Esophagus muscularis mucosa (tissue), 4 donors: Measurements from ENCODE around the gene HLA-C. TPM values are rescaled to one million over a fixed set of nuclear protein-coding genes. Genes with fewer than 3 reads are reported as not detected.

Experiments
- DNase-seq: peaks from one replicate; pipeline ENCODE4 v3.0.0-alpha.2; 2017; ENCODE audit errors: extremely low spot score
- H3K27ac ChIP-seq, 4 donors: fragments of 200-600 bp; sonication (generic); replicated peaks in 1 of 4; 1 replicate in 3 of 4; 2 replicates in 1 of 4; pipeline ENCODE4 v1.5.1; 2016 to 2019; ENCODE audit warnings: mild to moderate bottlenecking in 1 of 4
- H3K27me3 ChIP-seq, 4 donors: fragments of 200-600 bp; sonication (generic); one replicate each; pipeline versions ENCODE4 v1.5.1 to v1.6.0; 2016 to 2019
- H3K36me3 ChIP-seq, 4 donors: fragments of 200-600 bp; sonication (generic); one replicate each; pipeline ENCODE4 v1.5.1; 2016 to 2019
- H3K4me1 ChIP-seq, 4 donors: fragments of 200-600 bp; sonication (generic); one replicate each; pipeline ENCODE4 v1.5.1; 2016 to 2019
- H3K4me3 ChIP-seq, 4 donors: fragments of 200-600 bp; sonication (generic); 1 replicate in 2 of 4; 2 replicates in 2 of 4; pipeline ENCODE4 v1.5.1; 2016 to 2019; ENCODE audit warnings: mild to moderate bottlenecking in 4 of 4, moderate library complexity in 1 of 4
- H3K9me3 ChIP-seq, 4 donors: fragments of 200-600 bp; sonication (generic); 1 replicate in 3 of 4; 2 replicates in 1 of 4; pipeline ENCODE4 v1.5.1; 2016 to 2019
- EP300 ChIP-seq: sonication (generic); formaldehyde crosslinking; IDR thresholded peaks from one replicate; pipeline ENCODE4 v1.6.1; 2017; ENCODE audit warnings: antibody characterized with exemption
- POLR2A ChIP-seq: fragments of 450-650 bp; IDR thresholded peaks from one replicate; pipeline ENCODE4 v1.6.1; 2017; ENCODE audit warnings: antibody characterized with exemption, moderate library complexity, mild to moderate bottlenecking, low read depth
- POLR2AphosphoS5 ChIP-seq, 2 donors: sonication (generic); formaldehyde crosslinking; IDR thresholded peaks; one replicate each; pipeline ENCODE4 v1.6.1; 2017; ENCODE audit warnings: antibody characterized with exemption in 2 of 2
- WGBS: methylation state at CpG from one replicate; pipeline ENCODE4 v1.1.5; 2018; 5-methylcytosine and 5-hydroxymethylcytosine counted together
- intact Hi-C: fragments of 100-400 bp; cut with DNase I; formaldehyde crosslinking; loops from one replicate; pipeline ENCODE4 v1.15.1; 2023
- total RNA-seq, 4 donors: library from RNA; depleted of rRNA; stranded (reverse); fragments of >200 nt; gene quantifications; one replicate each; pipeline versions ENCODE4 v1.1.0 to v1.2.1, GENCODE V29; 2016
- TF ChIP-seq, protein P1 (sequence below), 3 experiments: fragments of 200-600 bp in 2 of 3; fragments of 450-650 bp in 1 of 3; sonication (generic) in 2 of 3; IDR thresholded peaks; one replicate each; pipeline ENCODE4 v1.5.1; 2017 to 2019; ENCODE audit warnings: antibody characterized with exemption in 3 of 3, mild to moderate bottlenecking in 2 of 3, moderate library complexity in 1 of 3

HLA-C gene
- total RNA-seq, result 100 to 1,000 TPM; 251 to 549 (median 296) TPM

- peaks cover 0 to 31% (median 10%) of the 10 kb centered on the region in 4 donors for H3K36me3 ChIP-seq
- H3K9me3 ChIP-seq, result no peaks in the 10 kb centered on the region
- DNase-seq, result peak; percentile 98
- no peaks in the 10 kb centered on the region for H3K27me3 ChIP-seq
- intact Hi-C loops, result loop anchor here (5.0 kb wide), 2 partner anchors 74 to 96 kb away; no protein-coding TSS in a partner anchor
- H3K4me3 ChIP-seq, result peak within 1 kb of the TSS; percentile 57 to 94 (median 78)
- peak within 1 kb of the TSS; percentile 78 to 99 (median 96) for H3K27ac ChIP-seq
- peaks cover 0 to 22% (median 11%) of the 10 kb centered on the region in 4 donors for H3K4me1 ChIP-seq
- TF ChIP-seq, protein P1, sequence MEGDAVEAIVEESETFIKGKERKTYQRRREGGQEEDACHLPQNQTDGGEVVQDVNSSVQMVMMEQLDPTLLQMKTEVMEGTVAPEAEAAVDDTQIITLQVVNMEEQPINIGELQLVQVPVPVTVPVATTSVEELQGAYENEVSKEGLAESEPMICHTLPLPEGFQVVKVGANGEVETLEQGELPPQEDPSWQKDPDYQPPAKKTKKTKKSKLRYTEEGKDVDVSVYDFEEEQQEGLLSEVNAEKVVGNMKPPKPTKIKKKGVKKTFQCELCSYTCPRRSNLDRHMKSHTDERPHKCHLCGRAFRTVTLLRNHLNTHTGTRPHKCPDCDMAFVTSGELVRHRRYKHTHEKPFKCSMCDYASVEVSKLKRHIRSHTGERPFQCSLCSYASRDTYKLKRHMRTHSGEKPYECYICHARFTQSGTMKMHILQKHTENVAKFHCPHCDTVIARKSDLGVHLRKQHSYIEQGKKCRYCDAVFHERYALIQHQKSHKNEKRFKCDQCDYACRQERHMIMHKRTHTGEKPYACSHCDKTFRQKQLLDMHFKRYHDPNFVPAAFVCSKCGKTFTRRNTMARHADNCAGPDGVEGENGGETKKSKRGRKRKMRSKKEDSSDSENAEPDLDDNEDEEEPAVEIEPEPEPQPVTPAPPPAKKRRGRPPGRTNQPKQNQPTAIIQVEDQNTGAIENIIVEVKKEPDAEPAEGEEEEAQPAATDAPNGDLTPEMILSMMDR (IDR thresholded peaks at IDR 0.05), result peak in 1 of 3 experiments; percentile 21
- TF ChIP-seq EP300 (no peak), POLR2AphosphoS5 (IDR thresholded peaks at IDR 0.05) (peak; percentile 68 to 98), POLR2A (peak; percentile 67)
- 0% methylated on average over 22 of the region's 62 CpGs for WGBS
Observed at GRCh38 chr6:31271641-31272357, at the start of gene HLA-C. Gene HLA-C (minus strand): TSS chr6:31272092. CDS start chr6:31272071, 21 bp downstream.

DNA sequence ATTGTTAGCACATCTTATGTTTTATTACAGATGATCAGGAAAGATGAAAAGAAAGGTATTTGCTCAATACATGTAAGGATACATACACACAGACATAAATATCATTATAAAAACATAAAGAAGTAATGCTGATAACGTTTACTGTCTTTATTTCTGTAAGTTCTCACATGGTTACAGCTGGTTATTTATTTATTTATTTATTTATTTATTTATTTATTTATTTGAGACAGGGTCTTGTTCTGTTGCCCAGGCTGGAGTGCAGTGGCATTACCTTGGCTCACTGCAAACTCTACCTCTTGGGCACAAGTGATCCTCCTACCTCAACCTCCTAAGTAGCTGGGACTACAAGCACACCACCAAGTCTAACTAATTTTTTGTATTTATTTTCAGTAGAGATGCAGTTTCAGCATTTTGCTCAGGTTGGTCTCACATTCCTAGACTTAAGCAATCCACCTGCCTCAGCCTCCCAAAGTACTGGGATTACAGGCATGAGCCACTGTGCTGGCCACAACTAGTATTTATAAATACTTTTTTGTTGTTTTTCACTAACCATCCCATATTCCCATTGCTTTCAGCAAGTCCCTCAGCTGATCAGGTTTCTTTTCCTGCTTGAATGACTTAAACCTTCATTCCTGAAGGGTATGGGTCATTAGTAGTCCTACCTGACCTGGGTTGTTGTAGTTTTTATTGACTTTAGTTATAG is 49.3 kb upstream of the HLA-C start:
- TF ChIP-seq POLR2AphosphoS5 (IDR thresholded peaks at IDR 0.05), result no peak
- no peak for TF ChIP-seq EP300
- no peak for TF ChIP-seq POLR2A
- TF ChIP-seq, protein P1 (IDR thresholded peaks at IDR 0.05), result no peak
- H3K36me3 ChIP-seq, result no peaks in the 10 kb centered on the region
- no peak overlapping the region for H3K4me3 ChIP-seq
- WGBS, result 28% methylated on average over 1 of the region's 1 CpG
- no peak overlapping the region for H3K27ac ChIP-seq
- no peaks in the 10 kb centered on the region for H3K4me1 ChIP-seq
- no peaks in the 10 kb centered on the region for H3K9me3 ChIP-seq
- no peak for DNase-seq
- no peaks in the 10 kb centered on the region for H3K27me3 ChIP-seq
- intact Hi-C loops, result no loop called here

DNA sequence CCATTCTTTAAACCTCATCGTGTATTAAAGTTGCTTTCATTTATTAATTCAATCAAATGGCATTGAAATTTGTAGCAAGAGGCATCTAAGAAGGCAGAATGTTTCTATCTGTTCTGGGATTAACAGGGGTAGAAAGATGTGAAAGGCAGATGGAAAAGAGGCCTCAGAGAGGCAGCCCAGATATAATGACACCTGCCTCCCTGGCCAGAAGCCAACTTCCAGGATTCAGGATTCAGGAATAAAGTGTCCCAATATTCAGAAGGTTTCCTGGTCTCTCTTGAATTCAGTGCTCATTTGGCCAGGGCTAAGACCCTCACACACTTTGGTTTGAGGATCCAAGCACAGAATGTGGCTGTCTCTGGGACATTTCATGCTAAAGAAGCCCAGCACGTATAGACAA is 45.1 kb upstream of the HLA-C start:
- TF ChIP-seq POLR2AphosphoS5 (IDR thresholded peaks at IDR 0.05) (no peak), POLR2A (no peak)
- no peak overlapping the region for H3K4me3 ChIP-seq
- no peaks in the 10 kb centered on the region for H3K9me3 ChIP-seq
- 40% methylated on average over 2 of the region's 2 CpGs for WGBS
- no peak overlapping the region for H3K27ac ChIP-seq
- H3K36me3 ChIP-seq, result no peaks in the 10 kb centered on the region
- no peaks in the 10 kb centered on the region for H3K27me3 ChIP-seq
- H3K4me1 ChIP-seq, result no peaks in the 10 kb centered on the region
- intact Hi-C loops, result no loop called here
- DNase-seq, result no peak

GRCh38 chr6:31309641-31310040 is 37.7 kb upstream of the HLA-C start:
- no peak for DNase-seq
- Histone ChIP-seq H3K4me3 (no peak overlapping the region), H3K36me3 (no peaks in the 10 kb centered on the region), H3K4me1 (peaks cover 10 to 14% (median 12%) of the 10 kb centered on the region in 4 donors), H3K27ac (no peak overlapping the region), H3K27me3 (peaks cover 0 to 42% (median 9%) of the 10 kb centered on the region in 4 donors), H3K9me3 (no peaks in the 10 kb centered on the region)
- TF ChIP-seq POLR2A (no peak), EP300 (no peak), POLR2AphosphoS5 (IDR thresholded peaks at IDR 0.05) (no peak)
- TF ChIP-seq, protein P1 (IDR thresholded peaks at IDR 0.05), result no peak
- 76% methylated on average over 2 of the region's 2 CpGs for WGBS
- intact Hi-C loops, result no loop called here

DNA sequence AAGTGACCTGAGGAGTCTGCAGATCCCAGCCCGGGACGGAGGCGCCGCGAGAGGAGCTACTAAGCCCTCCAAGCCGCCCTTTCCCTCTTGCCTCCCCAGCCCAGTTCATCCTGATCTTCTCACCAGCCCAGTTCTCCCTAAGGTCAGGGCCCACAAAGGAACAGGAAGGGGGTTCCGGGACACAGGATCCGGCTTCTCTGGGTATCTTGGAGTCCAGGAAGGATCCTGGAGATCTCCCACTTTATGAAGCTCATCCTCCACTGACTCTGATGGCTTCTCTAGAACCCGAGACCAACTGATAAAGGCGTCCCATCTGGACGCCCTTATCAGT is 36.9 kb upstream of the HLA-C start:
- TF ChIP-seq POLR2A, result no peak
- TF ChIP-seq POLR2AphosphoS5 (IDR thresholded peaks at IDR 0.05), result no peak
- TF ChIP-seq, protein P1 (IDR thresholded peaks at IDR 0.05), result no peak
- TF ChIP-seq EP300, result no peak
- H3K4me1 ChIP-seq, result peaks cover 10 to 14% (median 12%) of the 10 kb centered on the region in 4 donors
- no peaks in the 10 kb centered on the region for H3K9me3 ChIP-seq
- 11% methylated on average over 8 of the region's 11 CpGs for WGBS
- no peak for DNase-seq
- no peak overlapping the region for H3K27ac ChIP-seq
- peaks cover 0 to 42% (median 9%) of the 10 kb centered on the region in 4 donors for H3K27me3 ChIP-seq
- intact Hi-C loops, result no loop called here
- peak overlapping the region; percentile 42 to 53 (median 50) for H3K4me3 ChIP-seq
- no peaks in the 10 kb centered on the region for H3K36me3 ChIP-seq
